ENCODE measurements around the gene HIC1.

DNA sequence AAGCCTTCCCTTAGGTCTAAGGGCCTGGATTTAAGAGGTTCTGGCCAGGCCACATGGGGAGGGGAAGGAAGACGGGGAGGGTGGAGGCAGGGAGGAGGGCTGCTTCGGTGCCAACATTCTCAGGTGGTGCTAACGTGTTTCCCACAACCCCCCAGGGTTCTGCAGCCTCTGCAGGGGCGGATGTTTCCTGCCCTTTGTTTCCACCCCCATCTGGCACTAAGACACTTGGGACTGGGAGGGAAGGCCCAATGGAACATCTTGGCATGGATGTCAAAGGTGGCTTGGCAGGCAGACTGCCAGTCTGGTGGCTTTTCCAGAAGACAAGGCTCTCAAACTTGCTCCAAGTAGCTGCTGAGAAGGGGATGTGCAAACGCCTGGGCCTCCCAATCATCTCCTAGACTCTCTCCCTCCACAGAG, 12.7 kb downstream of the HIC1 start:
- TF ChIP-seq, protein P1, sequence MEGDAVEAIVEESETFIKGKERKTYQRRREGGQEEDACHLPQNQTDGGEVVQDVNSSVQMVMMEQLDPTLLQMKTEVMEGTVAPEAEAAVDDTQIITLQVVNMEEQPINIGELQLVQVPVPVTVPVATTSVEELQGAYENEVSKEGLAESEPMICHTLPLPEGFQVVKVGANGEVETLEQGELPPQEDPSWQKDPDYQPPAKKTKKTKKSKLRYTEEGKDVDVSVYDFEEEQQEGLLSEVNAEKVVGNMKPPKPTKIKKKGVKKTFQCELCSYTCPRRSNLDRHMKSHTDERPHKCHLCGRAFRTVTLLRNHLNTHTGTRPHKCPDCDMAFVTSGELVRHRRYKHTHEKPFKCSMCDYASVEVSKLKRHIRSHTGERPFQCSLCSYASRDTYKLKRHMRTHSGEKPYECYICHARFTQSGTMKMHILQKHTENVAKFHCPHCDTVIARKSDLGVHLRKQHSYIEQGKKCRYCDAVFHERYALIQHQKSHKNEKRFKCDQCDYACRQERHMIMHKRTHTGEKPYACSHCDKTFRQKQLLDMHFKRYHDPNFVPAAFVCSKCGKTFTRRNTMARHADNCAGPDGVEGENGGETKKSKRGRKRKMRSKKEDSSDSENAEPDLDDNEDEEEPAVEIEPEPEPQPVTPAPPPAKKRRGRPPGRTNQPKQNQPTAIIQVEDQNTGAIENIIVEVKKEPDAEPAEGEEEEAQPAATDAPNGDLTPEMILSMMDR (IDR thresholded peaks at IDR 0.05), result no peak
- TF ChIP-seq EP300 (IDR thresholded peaks at IDR 0.05) (peak in 1 of 2 donors; percentile 29), POLR2A (IDR thresholded peaks at IDR 0.05) (no peak)
